HepG2 (cell line): ENCODE measurements around the gene ARPC1B. TPM values are rescaled to one million over a fixed set of nuclear protein-coding genes. Genes with fewer than 3 reads are reported as not detected.

Experiments
- AKNA ChIP-seq: sonication (generic); formaldehyde crosslinking; IDR thresholded peaks from 2 replicates; pipeline ENCODE4 v1.4.0; 2020; ENCODE audit warnings: missing genetic modification reagents, borderline replicate concordance
- ATF7-NPFF ChIP-seq: sonication (generic); formaldehyde crosslinking; IDR thresholded peaks from 2 replicates; pipeline ENCODE4 v1.8.1; 2023; ENCODE audit warnings: mild to moderate bottlenecking, low read depth, missing genetic modification reagents, moderate library complexity
- BORCS8-MEF2B ChIP-seq: sonication (generic); formaldehyde crosslinking; IDR thresholded peaks from 2 replicates; pipeline ENCODE4 v1.8.0; 2022; ENCODE audit warnings: mild to moderate bottlenecking, missing genetic modification reagents
- CBX5 ChIP-seq: sonication (generic); formaldehyde crosslinking; IDR thresholded peaks from 2 replicates; pipeline ENCODE4 v1.4.0; 2020; ENCODE audit warnings: missing genetic modification reagents, borderline replicate concordance
- KDM2A ChIP-seq: sonication (generic); formaldehyde crosslinking; IDR thresholded peaks from 2 replicates; pipeline ENCODE4 v1.4.0; 2020; ENCODE audit warnings: low read depth, missing genetic modification reagents, borderline replicate concordance
- MLLT10 ChIP-seq: sonication (generic); formaldehyde crosslinking; IDR thresholded peaks from 2 replicates; pipeline ENCODE4 v1.4.0; 2020; ENCODE audit warnings: missing genetic modification reagents
- NFIC ChIP-seq: IDR thresholded peaks from 2 replicates; pipeline ENCODE4 v1.6.1; 2012; ENCODE audit warnings: mild to moderate bottlenecking, low read length, inconsistent platforms
- SATB2 ChIP-seq: sonication (generic); formaldehyde crosslinking; IDR thresholded peaks from 2 replicates; pipeline ENCODE4 v1.5.0; 2020; ENCODE audit warnings: missing genetic modification reagents
- SIX4 ChIP-seq: sonication (generic); formaldehyde crosslinking; IDR thresholded peaks from 2 replicates; pipeline ENCODE4 v1.4.0; 2020; ENCODE audit warnings: missing genetic modification reagents
- U2AF2 ChIP-seq: fragments of 200-400 bp; formaldehyde crosslinking; IDR thresholded peaks from 2 replicates; pipeline ENCODE4 v1.6.1; 2017; ENCODE audit warnings: low read depth, mild to moderate bottlenecking, low read length
- ZBTB7A ChIP-seq: sonication (generic); formaldehyde crosslinking; IDR thresholded peaks from 2 replicates; pipeline ENCODE4 v1.8.0; 2022; ENCODE audit warnings: mild to moderate bottlenecking, missing genetic modification reagents
- ZBTB8A ChIP-seq: sonication (generic); formaldehyde crosslinking; IDR thresholded peaks from 2 replicates; pipeline ENCODE4 v1.4.0; 2020; ENCODE audit warnings: mild to moderate bottlenecking, low read depth, missing genetic modification reagents, borderline replicate concordance
- ZNF280B ChIP-seq: sonication (generic); formaldehyde crosslinking; IDR thresholded peaks from 2 replicates; pipeline ENCODE4 v1.5.0; 2020; ENCODE audit warnings: missing genetic modification reagents, mild to moderate bottlenecking, borderline replicate concordance
- ZNF709 ChIP-seq: sonication (generic); formaldehyde crosslinking; IDR thresholded peaks from 2 replicates; pipeline ENCODE4 v1.5.0; 2020; ENCODE audit warnings: mild to moderate bottlenecking, missing genetic modification reagents
- ZNF710 ChIP-seq: sonication (generic); formaldehyde crosslinking; IDR thresholded peaks from 2 replicates; pipeline ENCODE4 v1.5.0; 2020; ENCODE audit warnings: mild to moderate bottlenecking, missing genetic modification reagents, borderline replicate concordance
- ZNF780A ChIP-seq: sonication (generic); formaldehyde crosslinking; IDR thresholded peaks from 2 replicates; pipeline ENCODE4 v1.8.0; 2022; ENCODE audit warnings: mild to moderate bottlenecking, missing genetic modification reagents, moderate library complexity
- ZSCAN29 ChIP-seq: sonication (generic); formaldehyde crosslinking; conservative IDR thresholded peaks from 2 replicates; pipeline ENCODE4 v1.4.0; 2020; ENCODE audit warnings: mild to moderate bottlenecking, missing genetic modification reagents
- polyA plus RNA-seq, 8 experiments: library from polyadenylated mRNA; depleted of rRNA in 3 of 8; stranded (reverse) in 7 of 8; unstranded in 1 of 8; fragments of >200 nt; fragmentation: Illumina TruSeq in 4 of 8; extraction: Trizol in 4 of 8; gene quantifications; 2 replicates each; pipeline versions ENCODE4 v1.2.1 to v1.2.3, GENCODE V29; 2011 to 2016; ENCODE audit warnings: low read depth in 4 of 8, missing spikeins in 1 of 8, mixed read lengths in 1 of 8; ENCODE audit not compliant: insufficient read depth in 1 of 8
- total RNA-seq, 5 experiments: library from RNA; depleted of rRNA; stranded (reverse); fragments of >200 nt; fragmentation: Illumina TruSeq; extraction: Trizol; gene quantifications; 2 replicates each; pipeline ENCODE4 v1.2.3, GENCODE V29; 2016; ENCODE audit warnings: low read depth in 1 of 5
- TF ChIP-seq, protein P1 (sequence below): sonication (generic); formaldehyde crosslinking; IDR thresholded peaks from 2 replicates; pipeline ENCODE4 v1.5.0; 2020; ENCODE audit warnings: missing genetic modification reagents, mild to moderate bottlenecking, borderline replicate concordance
- TF ChIP-seq, protein P2 (sequence below): sonication (generic); formaldehyde crosslinking; IDR thresholded peaks from 2 replicates; pipeline ENCODE4 v1.8.1; 2023; ENCODE audit warnings: mild to moderate bottlenecking, missing genetic modification reagents

The ARPC1B gene
- total and polyA plus RNA-seq, 2 of the 13 experiments (the other 11 are each of a cell fraction or from before 2014, with no cell fraction given) = 72.9 to 89.1 TPM

DNA sequence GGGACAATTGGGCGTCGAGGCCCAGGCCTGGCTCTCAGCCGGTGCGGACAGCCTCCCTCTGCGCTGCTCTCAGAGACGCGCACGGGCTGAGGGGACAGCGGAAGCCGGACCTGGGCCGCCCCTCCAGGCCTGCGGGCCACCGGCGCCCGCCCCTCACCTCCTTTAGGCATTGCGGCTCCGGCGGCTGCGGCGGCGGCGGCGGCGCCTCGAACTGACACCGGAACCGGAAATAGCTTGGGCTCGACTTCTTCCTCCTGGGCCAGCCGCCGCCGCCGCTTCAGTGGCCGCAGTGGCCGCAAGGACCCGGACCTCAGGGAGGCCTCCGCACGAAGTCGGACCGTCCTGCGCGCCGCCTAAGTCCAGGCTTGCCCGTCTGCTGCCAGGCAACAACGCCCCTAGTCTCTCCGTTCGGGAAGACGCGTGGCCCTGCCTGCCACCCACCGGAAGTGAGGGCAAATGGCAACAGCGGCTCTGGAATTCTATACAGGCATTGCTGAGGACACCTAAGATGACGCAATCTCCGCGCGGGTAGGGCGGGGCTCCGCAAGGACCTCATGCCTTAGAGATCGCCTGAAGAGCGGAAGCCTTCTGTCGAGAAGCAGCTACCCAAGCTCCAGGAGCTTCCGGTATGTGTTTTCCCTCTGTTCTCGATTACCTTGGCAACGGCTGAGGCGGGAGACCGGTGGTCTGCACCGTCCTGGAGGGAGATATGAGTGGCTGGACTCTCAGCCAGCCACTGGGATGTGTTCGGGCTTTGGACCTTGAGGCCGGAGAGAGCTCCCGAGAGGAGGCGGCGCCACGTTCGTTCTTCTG is 34.1 kb downstream of the ARPC1B start, which contains the start of the genes BUD31 and PDAP1 (continued):
- 0 out of 2 replicates have a peak, but pooled peaks have one; percentile 16 for TF ChIP-seq ZNF280B
- TF ChIP-seq ZSCAN29 = no peak
- TF ChIP-seq, protein P1, sequence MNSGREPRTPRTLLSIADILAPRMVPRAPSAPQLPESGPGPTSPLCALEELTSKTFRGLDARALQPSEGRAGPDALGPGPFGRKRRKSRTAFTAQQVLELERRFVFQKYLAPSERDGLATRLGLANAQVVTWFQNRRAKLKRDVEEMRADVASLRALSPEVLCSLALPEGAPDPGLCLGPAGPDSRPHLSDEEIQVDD (CRISPR knock-in tag) = no peak; the same call in 1 of the 2 replicates
- no peak for TF ChIP-seq BORCS8-MEF2B (CRISPR knock-in tag)
- peak; percentile 40; the same call in 1 of the 2 replicates for TF ChIP-seq ZNF710 (CRISPR knock-in tag)
- no peak for TF ChIP-seq ZBTB8A (CRISPR knock-in tag)
- TF ChIP-seq MLLT10 (CRISPR knock-in tag) = no peak
- no peak for TF ChIP-seq ZBTB7A
- TF ChIP-seq ZNF709 (CRISPR knock-in tag) = peak; percentile 78; the same call in 1 of the 2 replicates
- no peak for TF ChIP-seq SATB2
- TF ChIP-seq SIX4 = peak; percentile 59; the same call in 1 of the 2 replicates
- TF ChIP-seq NFIC = no peak
- TF ChIP-seq ATF7-NPFF (CRISPR knock-in tag) = 0 out of 2 replicates have a peak, but pooled peaks have one; percentile 20
- TF ChIP-seq, protein P2, sequence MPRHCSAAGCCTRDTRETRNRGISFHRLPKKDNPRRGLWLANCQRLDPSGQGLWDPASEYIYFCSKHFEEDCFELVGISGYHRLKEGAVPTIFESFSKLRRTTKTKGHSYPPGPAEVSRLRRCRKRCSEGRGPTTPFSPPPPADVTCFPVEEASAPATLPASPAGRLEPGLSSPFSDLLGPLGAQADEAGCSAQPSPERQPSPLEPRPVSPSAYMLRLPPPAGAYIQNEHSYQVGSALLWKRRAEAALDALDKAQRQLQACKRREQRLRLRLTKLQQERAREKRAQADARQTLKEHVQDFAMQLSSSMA (CRISPR knock-in tag) = peak; percentile 93
- peak; percentile 85 for TF ChIP-seq CBX5 (CRISPR knock-in tag)
- TF ChIP-seq U2AF2 = no peak
- TF ChIP-seq AKNA (CRISPR knock-in tag) = no peak
- TF ChIP-seq KDM2A (CRISPR knock-in tag) = peak; percentile 81
- TF ChIP-seq ZNF780A (CRISPR knock-in tag) = no peak
